ENCODE data around the gene RBBP5.
"Not testable (repeated sequence)": the region's sequence is repeated elsewhere in the genome, so short reads cannot be mapped to it uniquely, and the experiment has no call there.

RBBP5 gene

DNA sequence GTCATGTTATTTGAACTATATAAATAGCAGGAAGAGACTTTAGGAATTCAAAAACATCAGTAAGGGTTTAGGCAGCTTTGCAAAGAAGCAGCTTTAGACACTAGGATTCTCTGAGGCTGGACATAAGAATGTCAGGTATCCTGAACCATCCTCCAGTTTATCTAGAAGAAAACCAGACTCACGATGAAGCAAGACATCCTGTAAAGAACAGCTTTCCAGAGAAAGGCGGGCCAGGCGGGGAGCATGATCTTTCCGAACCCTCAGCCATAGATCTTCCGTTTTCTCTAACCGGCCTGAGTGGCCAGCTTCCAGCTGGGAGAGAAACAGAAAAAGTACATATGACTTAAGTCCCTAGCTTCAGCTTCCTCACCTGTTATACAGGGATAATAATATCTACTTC, 39.3 kb upstream of the RBBP5 start:
- H3K27me3 ChIP-seq (ENCODE audit: control insufficient read depth, low read length) = no peaks in the 10 kb centered on the region
- peaks cover 7% of the 10 kb centered on the region for H3K9me3 ChIP-seq (ENCODE audit: control insufficient read depth, insufficient read depth, low read length)
- H4K20me1 ChIP-seq (ENCODE audit: control insufficient read depth, insufficient read depth, low read depth, low read length) = no peaks in the 10 kb centered on the region
- TF ChIP-seq EZH2phosphoT487 (IDR thresholded peaks at IDR 0.05; ENCODE audit: borderline replicate concordance, low read length) = no peak
- TF ChIP-seq, protein P1, sequence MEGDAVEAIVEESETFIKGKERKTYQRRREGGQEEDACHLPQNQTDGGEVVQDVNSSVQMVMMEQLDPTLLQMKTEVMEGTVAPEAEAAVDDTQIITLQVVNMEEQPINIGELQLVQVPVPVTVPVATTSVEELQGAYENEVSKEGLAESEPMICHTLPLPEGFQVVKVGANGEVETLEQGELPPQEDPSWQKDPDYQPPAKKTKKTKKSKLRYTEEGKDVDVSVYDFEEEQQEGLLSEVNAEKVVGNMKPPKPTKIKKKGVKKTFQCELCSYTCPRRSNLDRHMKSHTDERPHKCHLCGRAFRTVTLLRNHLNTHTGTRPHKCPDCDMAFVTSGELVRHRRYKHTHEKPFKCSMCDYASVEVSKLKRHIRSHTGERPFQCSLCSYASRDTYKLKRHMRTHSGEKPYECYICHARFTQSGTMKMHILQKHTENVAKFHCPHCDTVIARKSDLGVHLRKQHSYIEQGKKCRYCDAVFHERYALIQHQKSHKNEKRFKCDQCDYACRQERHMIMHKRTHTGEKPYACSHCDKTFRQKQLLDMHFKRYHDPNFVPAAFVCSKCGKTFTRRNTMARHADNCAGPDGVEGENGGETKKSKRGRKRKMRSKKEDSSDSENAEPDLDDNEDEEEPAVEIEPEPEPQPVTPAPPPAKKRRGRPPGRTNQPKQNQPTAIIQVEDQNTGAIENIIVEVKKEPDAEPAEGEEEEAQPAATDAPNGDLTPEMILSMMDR (IDR thresholded peaks at IDR 0.05; ENCODE audit: low read depth, low read length, poor library complexity, severe bottlenecking) = no peak
- H3K27ac ChIP-seq (ENCODE audit: low read depth, low read length) = no peak overlapping the region
- H3K4me1 ChIP-seq (ENCODE audit: control insufficient read depth, low read length) = no peaks in the 10 kb centered on the region
- H3K36me3 ChIP-seq (ENCODE audit: control insufficient read depth, low read length) = peaks cover 58% of the 10 kb centered on the region
- H3K4me3 ChIP-seq (ENCODE audit: low read length) = no peak overlapping the region
- H3F3A ChIP-seq (ENCODE audit: control insufficient read depth, insufficient read depth) = no peaks in the 10 kb centered on the region
- H3K4me2 ChIP-seq (ENCODE audit: low read length) = no peak overlapping the region
- no peaks in the 10 kb centered on the region for H3K9me2 ChIP-seq (replicated peaks; ENCODE audit: control insufficient read depth, low read length)
- no peaks in the 10 kb centered on the region for H3K79me2 ChIP-seq (ENCODE audit: control insufficient read depth, low read length)

DNA sequence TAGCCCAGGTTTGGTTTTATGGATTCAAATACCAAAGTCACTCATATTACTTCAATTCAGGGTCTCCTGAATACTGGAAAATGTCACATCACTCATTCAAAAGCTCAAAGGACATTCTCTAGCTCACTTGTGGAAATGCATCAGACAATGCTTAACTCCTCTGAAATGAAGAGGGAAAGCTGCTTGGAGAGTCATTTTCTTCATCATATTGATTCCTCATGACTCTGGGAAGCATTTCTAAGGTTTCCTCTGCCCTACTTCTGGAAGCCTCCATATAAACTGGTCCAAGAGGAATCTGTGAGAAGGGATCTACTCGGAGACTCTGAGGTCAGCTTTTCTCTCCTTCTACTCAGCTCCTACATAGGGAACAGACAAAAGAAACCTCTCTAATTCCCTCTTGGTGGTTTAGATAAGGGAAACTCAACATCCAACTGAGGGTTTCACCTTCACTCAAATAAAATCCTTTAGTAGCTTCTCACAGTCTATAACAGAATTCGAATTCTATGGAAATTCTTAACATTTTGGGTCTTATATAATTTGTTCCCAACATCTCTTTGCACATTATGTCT, 36.4 kb upstream of the RBBP5 start:
- Histone ChIP-seq H3K27ac (ENCODE audit: low read depth, low read length) (no peak overlapping the region), H3K4me2 (ENCODE audit: low read length) (no peak overlapping the region), H3K4me1 (ENCODE audit: control insufficient read depth, low read length) (no peaks in the 10 kb centered on the region), H3K27me3 (ENCODE audit: control insufficient read depth, low read length) (no peaks in the 10 kb centered on the region), H3F3A (ENCODE audit: control insufficient read depth, insufficient read depth) (no peaks in the 10 kb centered on the region), H3K36me3 (ENCODE audit: control insufficient read depth, low read length) (peaks cover 59% of the 10 kb centered on the region), H3K9me3 (ENCODE audit: control insufficient read depth, insufficient read depth, low read length) (peaks cover 12% of the 10 kb centered on the region), H3K79me2 (ENCODE audit: control insufficient read depth, low read length) (no peaks in the 10 kb centered on the region), H3K9me2 (replicated peaks; ENCODE audit: control insufficient read depth, low read length) (no peaks in the 10 kb centered on the region), H4K20me1 (ENCODE audit: control insufficient read depth, insufficient read depth, low read depth, low read length) (no peaks in the 10 kb centered on the region), H3K4me3 (ENCODE audit: low read length) (no peak overlapping the region)
- TF ChIP-seq, protein P1 (IDR thresholded peaks at IDR 0.05; ENCODE audit: low read depth, low read length, poor library complexity, severe bottlenecking) = no peak
- TF ChIP-seq EZH2phosphoT487 (IDR thresholded peaks at IDR 0.05; ENCODE audit: borderline replicate concordance, low read length) = no peak

- peaks cover 49% of the 10 kb centered on the region for H3K36me3 ChIP-seq (ENCODE audit: control insufficient read depth, low read length)
- not testable (repeated sequence) for H3K4me1 ChIP-seq (ENCODE audit: control insufficient read depth, low read length); H3F3A ChIP-seq (ENCODE audit: control insufficient read depth, insufficient read depth); H3K4me2 ChIP-seq (ENCODE audit: low read length); H3K9me2 ChIP-seq (replicated peaks; ENCODE audit: control insufficient read depth, low read length); H3K27me3 ChIP-seq (ENCODE audit: control insufficient read depth, low read length); H4K20me1 ChIP-seq (ENCODE audit: control insufficient read depth, insufficient read depth, low read depth, low read length); H3K27ac ChIP-seq (ENCODE audit: low read depth, low read length); H3K79me2 ChIP-seq (ENCODE audit: control insufficient read depth, low read length); H3K4me3 ChIP-seq (ENCODE audit: low read length)
- H3K9me3 ChIP-seq (ENCODE audit: control insufficient read depth, insufficient read depth, low read length) = peaks cover 12% of the 10 kb centered on the region
Measured at GRCh38 chr1:205155665-205156377, 34.0 kb upstream of the RBBP5 start.

DNA sequence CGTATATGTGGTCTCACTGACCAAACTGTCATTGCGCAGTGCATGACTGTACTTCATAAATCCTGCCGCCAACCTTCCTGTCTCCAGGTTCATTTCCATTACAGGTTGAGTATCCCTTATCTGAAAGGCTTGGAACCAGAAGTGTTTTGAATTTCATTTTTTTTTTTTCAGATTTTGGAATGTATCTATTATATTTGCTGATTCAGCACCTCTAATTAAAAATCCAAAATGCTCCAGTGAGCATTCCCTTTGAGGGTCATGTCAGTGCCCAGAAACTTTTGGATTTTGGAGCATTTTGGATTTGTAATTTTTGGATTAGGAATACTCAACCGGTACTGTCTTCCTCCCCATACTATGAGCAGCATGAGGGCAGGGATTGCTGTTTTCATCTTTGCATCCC, 30.7 kb upstream of the RBBP5 start:
- peaks cover 22% of the 10 kb centered on the region for H3K36me3 ChIP-seq (ENCODE audit: control insufficient read depth, low read length)
- peaks cover 9% of the 10 kb centered on the region for H3K9me3 ChIP-seq (ENCODE audit: control insufficient read depth, insufficient read depth, low read length)
- H3K4me2 ChIP-seq (ENCODE audit: low read length) = no peak overlapping the region
- no peak for TF ChIP-seq EZH2phosphoT487 (IDR thresholded peaks at IDR 0.05; ENCODE audit: borderline replicate concordance, low read length)
- TF ChIP-seq, protein P1 (IDR thresholded peaks at IDR 0.05; ENCODE audit: low read depth, low read length, poor library complexity, severe bottlenecking) = no peak
- no peaks in the 10 kb centered on the region for H3K79me2 ChIP-seq (ENCODE audit: control insufficient read depth, low read length)
- no peak overlapping the region for H3K27ac ChIP-seq (ENCODE audit: low read depth, low read length)
- no peak overlapping the region for H3K4me3 ChIP-seq (ENCODE audit: low read length)
- no peaks in the 10 kb centered on the region for H3K9me2 ChIP-seq (replicated peaks; ENCODE audit: control insufficient read depth, low read length)
- H3F3A ChIP-seq (ENCODE audit: control insufficient read depth, insufficient read depth) = no peaks in the 10 kb centered on the region
- no peaks in the 10 kb centered on the region for H3K27me3 ChIP-seq (ENCODE audit: control insufficient read depth, low read length)
- no peaks in the 10 kb centered on the region for H3K4me1 ChIP-seq (ENCODE audit: control insufficient read depth, low read length)
- no peaks in the 10 kb centered on the region for H4K20me1 ChIP-seq (ENCODE audit: control insufficient read depth, insufficient read depth, low read depth, low read length)

Data from DOHH2 (cell line).